Stimulated activated effector memory CD8-positive, alpha-beta T cell treated with anti-CD3 and anti-CD28 coated beads, Interleukin-12 subunit alpha, Interleukin-12 subunit beta, amount 100 ng/mL, for 72 hours (primary cell): ENCODE data around the gene CACNG4.
A peak's percentile ranks its signal among the peaks of the same experiment; 100 is the strongest.
"Not testable (repeated sequence)": the region's sequence is repeated elsewhere in the genome, so short reads cannot be mapped to it uniquely, and the experiment has no call there.

Experiments used
- ATAC-seq: fragments of 150-1000 bp; cut with Tn5 transposase; 2 replicates; pipeline ENCODE4 v1.10.0; 2021
- DNase-seq, 2 donors: peaks; one replicate each; pipeline ENCODE4 v3.0.0; 2021 to 2022; ENCODE audit warnings: low spot score in 2 of 2
- H3K27ac Mint-ChIP-seq: one replicate; pipeline ENCODE4 v1.8.0; 2022; ENCODE audit warnings: mild to moderate bottlenecking, mixed read lengths
- H3K36me3 Mint-ChIP-seq: one replicate; pipeline ENCODE4 v1.8.0; 2022; ENCODE audit warnings: mild to moderate bottlenecking, mixed read lengths
- H3K4me1 Mint-ChIP-seq: one replicate; pipeline ENCODE4 v1.8.0; 2022; ENCODE audit warnings: mixed read lengths
- H3K4me3 Mint-ChIP-seq: one replicate; pipeline ENCODE4 v1.8.0; 2022; ENCODE audit warnings: mild to moderate bottlenecking, mixed read lengths
- H3K9me3 Mint-ChIP-seq: one replicate; pipeline ENCODE4 v1.8.0; 2022; ENCODE audit warnings: mixed read lengths

The CACNG4 gene

DNA sequence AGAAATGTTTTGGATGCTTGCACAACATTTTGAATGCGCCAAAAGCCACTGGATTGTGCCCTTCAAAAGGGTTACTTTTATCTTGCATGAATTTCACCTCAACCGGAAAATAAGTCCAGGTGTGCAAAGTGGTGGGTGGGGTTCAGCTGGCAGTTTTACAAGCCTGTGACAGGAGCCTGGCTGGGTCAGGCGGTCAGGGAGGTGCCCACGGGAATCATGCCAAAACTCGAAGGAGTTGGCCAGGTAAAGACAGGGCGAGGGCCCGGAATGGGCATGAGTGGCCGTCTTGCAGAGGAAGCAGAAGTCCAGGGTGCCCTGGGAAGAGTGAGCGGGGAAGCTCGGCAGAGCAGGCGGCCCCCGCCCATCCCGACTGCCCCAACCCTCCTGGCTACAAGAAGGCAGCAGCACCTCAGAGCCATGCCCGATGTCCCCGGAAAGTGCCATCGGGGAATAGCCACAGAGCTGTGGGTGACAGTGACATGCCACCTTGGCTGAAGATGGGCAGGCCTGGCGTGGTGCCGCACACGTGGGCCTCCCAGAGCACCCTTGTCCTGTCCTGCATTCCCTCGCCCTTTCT lies 60.8 kb downstream of the CACNG4 start:
- Mint-ChIP-seq H3K4me1 (no peaks in the 10 kb centered on the region), H3K4me3 (no peak overlapping the region), H3K36me3 (no peaks in the 10 kb centered on the region), H3K27ac (no peak overlapping the region), H3K9me3 (no peaks in the 10 kb centered on the region)
- DNase-seq: no peak
- ATAC-seq: no peak

DNA sequence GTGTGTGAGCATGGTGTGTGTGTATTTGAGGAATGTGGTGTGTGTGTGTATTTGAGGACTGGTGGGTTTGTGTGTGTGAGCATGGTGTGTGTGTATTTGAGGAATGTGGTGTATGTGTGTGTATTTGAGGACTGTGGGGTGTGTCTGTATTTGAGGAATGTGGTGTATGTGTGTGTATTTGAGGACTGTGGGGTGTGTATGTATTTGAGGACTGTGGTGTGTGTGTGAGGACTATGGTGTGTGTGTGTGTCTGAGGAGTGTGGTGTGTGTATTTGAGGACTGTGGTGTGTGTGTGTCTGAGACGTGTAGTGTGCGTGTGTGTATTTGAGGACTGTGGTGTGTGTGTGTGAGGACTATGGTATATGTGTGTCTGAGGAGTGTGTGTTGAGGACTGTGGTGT lies 61.8 kb downstream of the CACNG4 start:
- H3K36me3 Mint-ChIP-seq: no peaks in the 10 kb centered on the region
- H3K9me3 Mint-ChIP-seq: no peaks in the 10 kb centered on the region
- no peak overlapping the region for H3K4me3 Mint-ChIP-seq
- DNase-seq (no peak), ATAC-seq (no peak)
- H3K4me1 Mint-ChIP-seq: no peaks in the 10 kb centered on the region
- H3K27ac Mint-ChIP-seq: no peak overlapping the region

DNA sequence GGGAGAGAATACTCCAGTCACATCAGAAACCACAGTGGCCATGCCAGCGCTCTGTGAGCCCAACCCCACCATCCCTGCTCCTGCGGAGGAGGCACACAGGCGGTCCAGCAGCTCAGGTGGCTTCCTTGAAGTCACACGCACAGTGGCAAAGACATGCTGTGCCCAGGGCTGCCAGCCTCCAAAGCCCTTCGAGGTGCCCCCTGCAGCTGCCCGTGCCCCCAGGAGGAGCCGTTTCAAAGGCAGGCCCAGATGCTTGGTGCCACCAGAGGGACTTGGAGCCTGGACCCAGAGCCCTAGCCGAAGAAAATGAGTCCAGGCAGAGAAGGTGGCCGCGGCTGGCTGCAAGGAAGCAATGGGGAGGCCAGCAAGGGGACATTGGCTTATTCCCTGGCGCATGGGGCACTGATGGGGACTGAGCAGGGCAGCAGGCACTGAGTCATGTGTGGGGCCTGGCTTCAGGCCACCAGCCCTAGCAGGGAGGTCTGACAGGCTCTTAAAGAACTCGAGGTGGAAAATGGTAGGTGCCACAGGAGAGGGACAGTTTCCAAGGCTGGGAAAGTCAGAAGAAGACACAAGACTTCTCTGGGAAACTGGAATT lies 62.6 kb downstream of the CACNG4 start:
- ATAC-seq: no peak
- H3K36me3 Mint-ChIP-seq: no peaks in the 10 kb centered on the region

DNA sequence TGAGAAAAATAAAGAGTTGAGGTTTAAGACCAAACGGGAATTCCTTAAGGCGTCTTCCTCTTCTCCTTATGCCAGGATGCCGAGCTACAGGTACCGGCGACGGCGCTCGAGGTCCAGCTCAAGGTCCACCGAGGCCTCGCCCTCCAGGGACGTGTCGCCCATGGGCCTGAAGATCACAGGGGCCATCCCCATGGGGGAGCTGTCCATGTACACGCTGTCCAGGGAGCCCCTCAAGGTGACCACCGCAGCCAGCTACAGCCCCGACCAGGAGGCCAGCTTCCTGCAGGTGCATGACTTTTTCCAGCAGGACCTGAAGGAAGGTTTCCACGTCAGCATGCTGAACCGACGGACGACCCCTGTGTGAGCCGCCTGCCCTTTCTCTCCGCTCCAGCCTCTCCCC lies 66.1 kb downstream of the CACNG4 start:
- no peak for ATAC-seq
- DNase-seq: no peak
- H3K4me3 Mint-ChIP-seq: no peak overlapping the region
- H3K36me3 Mint-ChIP-seq: no peaks in the 10 kb centered on the region
- no peaks in the 10 kb centered on the region for H3K9me3 Mint-ChIP-seq
- no peak overlapping the region for H3K27ac Mint-ChIP-seq
- H3K4me1 Mint-ChIP-seq: peaks cover 4% of the 10 kb centered on the region

More for the DNA sequence above, 62.6 kb downstream of the CACNG4 start:
- Mint-ChIP-seq H3K4me3 (no peak overlapping the region), H3K9me3 (no peaks in the 10 kb centered on the region), H3K4me1 (no peaks in the 10 kb centered on the region), H3K27ac (no peak overlapping the region)
- no peak for DNase-seq

DNA sequence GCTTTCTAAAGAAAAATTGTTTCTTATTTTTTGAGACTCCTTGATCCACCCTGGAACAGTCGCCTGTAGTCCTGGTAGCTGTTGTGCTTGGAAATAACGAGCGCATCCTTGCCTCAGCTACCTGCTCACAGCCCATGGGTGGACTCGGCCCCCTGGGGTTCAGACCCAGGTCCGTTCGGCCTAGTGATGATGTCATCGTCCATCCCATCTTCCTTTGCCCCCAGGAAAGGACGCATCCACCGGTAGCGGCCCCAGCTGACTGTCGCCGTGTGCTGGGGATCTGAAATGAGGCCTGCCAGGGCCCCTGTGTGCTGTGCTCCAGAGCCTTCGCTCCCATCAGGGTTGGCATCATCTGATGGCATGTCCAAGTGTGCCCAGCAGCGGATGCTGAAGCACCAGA lies 67.9 kb downstream of the CACNG4 start:
- Mint-ChIP-seq H3K9me3 (no peaks in the 10 kb centered on the region), H3K27ac (no peak overlapping the region), H3K4me3 (no peak overlapping the region), H3K4me1 (peaks cover 6% of the 10 kb centered on the region), H3K36me3 (no peaks in the 10 kb centered on the region)
- DNase-seq: no peak
- ATAC-seq: no peak

DNA sequence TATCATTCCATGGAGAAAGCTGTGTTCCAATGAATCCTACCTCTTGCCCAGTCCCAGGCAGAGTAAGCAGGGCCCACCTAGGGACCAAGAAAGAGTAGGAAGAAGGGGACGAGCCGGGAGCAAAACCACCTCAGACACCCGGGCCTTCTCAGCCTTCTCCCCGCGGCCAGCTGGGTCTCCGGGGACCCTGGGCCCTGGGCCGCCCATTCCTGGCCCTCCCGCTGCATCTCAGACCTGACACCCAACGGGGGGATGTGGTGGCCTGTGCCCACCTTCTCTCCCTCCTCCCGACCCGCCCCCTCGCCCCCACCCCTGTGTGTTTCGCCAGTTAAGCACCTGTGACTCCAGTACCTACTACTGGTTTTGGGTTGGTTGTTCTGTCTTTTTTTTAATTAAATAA lies 68.5 kb downstream of the CACNG4 start:
- H3K27ac Mint-ChIP-seq: no peak overlapping the region
- H3K36me3 Mint-ChIP-seq: no peaks in the 10 kb centered on the region
- H3K4me1 Mint-ChIP-seq: peaks cover 6% of the 10 kb centered on the region
- DNase-seq: no peak
- H3K9me3 Mint-ChIP-seq: no peaks in the 10 kb centered on the region
- ATAC-seq: no peak
- no peak overlapping the region for H3K4me3 Mint-ChIP-seq

DNA sequence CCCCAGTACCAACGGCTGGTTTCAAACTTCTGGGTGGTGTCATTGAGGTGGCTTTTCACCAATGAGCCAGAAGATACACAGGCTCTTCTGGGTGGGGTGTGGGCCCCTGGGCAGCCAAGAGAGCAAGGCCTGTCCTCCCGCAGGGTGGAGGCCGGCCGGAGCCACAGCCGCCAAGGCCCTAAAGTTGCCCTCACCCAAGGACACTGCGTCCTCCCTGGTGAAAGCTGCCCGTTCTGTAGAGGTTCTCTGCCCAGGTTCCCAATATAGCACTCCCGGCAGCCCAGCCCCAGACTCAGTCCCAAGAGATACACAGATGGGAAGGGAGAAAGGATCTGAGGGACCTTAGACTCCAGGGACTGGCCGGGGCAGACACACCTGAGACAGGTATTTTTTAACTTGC lies 69.1 kb downstream of the CACNG4 start:
- no peaks in the 10 kb centered on the region for H3K36me3 Mint-ChIP-seq

DNA sequence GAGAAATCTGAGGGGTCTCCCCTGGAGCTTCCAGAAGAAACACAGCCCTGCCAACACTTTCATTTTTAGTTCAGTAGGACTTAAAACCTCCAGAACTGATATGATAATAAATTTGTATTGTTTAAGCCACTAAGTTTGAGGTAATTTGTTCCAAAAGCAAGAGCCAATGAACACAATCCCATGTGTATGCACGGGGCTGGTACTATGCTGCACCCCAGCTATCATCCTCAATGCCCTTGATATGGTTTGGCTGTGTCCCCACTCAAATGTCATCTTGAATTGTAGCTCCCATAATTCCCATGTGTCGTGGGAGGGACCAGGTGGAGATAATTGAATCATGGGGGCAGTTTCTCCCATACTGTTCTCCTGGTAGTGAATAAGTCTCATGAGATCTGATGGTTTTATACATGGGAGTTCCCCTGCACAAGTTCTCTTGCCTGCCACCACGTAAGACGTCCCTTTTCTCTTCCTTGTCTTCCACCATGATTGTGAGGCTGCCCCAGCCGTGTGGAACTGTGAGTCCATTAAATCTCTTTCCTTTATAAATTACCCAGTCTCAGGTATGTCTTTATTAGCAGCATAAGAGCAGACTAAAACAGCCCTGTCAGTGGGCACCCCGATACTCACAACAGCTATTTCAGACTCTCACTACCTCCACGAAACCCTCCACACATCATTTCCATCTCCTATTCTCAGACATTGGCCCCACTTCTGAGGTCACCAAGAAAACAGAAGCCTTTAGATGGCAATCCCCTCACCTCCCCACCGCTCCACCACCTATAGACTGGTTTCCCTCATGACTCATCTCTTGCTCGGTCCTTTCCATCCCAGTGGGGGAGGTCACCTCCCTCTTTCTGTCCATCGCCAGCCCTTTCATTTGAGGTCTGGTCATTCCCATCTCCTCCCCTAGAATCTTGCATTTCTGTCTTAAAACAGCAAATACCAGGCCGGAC lies 70.9 kb downstream of the CACNG4 start:
- Mint-ChIP-seq H3K9me3 (no peaks in the 10 kb centered on the region), H3K27ac (no peak overlapping the region), H3K4me1 (peaks cover 6% of the 10 kb centered on the region), H3K4me3 (peak overlapping the region; percentile 2), H3K36me3 (no peaks in the 10 kb centered on the region)
- ATAC-seq (peak; percentile 70), DNase-seq (peak in 1 of 2 donors; percentile 52)

More for the DNA sequence above, 69.1 kb downstream of the CACNG4 start:
- no peaks in the 10 kb centered on the region for H3K9me3 Mint-ChIP-seq
- DNase-seq (no peak), ATAC-seq (no peak)
- H3K4me1 Mint-ChIP-seq: peaks cover 6% of the 10 kb centered on the region
- H3K27ac Mint-ChIP-seq: no peak overlapping the region
- no peak overlapping the region for H3K4me3 Mint-ChIP-seq

DNA sequence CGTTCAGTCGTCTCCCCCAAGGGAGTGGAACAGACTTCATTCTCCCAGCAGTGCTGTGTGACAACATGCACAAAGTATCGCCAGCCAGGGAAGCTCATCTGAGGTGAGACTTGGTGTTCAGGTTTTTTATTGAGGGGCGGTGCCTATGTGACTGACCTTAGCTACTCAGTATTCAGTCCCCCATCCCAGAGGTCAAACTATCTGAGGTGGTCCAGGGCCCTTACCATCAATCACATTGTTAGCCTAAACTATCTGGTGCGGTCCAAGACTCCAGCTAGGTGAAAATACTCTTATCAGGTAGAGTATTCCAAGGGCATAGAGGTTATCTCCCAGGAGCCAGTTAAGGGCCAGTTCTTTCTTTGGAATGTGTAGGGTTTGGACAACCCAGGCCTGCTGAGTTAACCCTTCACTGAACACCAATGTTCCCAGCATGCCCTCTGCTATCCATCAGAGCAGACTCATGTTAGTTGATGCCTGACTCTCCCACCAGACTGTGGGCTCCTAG lies 74.4 kb downstream of the CACNG4 start:
- Mint-ChIP-seq H3K4me3 (no peak overlapping the region), H3K36me3 (no peaks in the 10 kb centered on the region), H3K9me3 (no peaks in the 10 kb centered on the region), H3K27ac (no peak overlapping the region), H3K4me1 (peaks cover 6% of the 10 kb centered on the region)
- no peak for DNase-seq
- no peak for ATAC-seq

DNA sequence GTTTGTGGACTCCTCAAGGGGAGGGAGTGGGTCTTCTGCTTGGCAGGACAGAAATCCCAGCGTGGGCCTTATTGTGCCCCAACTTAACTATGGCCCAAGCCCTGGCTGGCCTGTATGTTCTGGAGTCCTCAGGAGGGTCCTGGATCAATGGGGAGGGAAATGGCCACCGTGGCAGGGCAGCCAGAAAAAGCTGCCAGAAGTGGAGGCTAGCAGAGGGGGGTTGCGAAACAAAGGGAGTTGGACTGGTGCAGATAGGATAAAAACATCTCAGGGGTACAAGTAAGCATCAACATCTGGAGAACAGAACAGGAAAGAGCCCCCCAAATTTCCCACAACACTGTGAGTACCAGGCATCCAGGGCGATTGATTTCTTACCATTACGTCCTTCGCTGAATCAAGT lies 76.1 kb downstream of the CACNG4 start:
- H3K36me3 Mint-ChIP-seq: no peaks in the 10 kb centered on the region
- H3K9me3 Mint-ChIP-seq: no peaks in the 10 kb centered on the region
- H3K4me3 Mint-ChIP-seq: no peak overlapping the region
- no peak for ATAC-seq
- H3K4me1 Mint-ChIP-seq: peaks cover 2% of the 10 kb centered on the region
- no peak overlapping the region for H3K27ac Mint-ChIP-seq
- DNase-seq: no peak

DNA sequence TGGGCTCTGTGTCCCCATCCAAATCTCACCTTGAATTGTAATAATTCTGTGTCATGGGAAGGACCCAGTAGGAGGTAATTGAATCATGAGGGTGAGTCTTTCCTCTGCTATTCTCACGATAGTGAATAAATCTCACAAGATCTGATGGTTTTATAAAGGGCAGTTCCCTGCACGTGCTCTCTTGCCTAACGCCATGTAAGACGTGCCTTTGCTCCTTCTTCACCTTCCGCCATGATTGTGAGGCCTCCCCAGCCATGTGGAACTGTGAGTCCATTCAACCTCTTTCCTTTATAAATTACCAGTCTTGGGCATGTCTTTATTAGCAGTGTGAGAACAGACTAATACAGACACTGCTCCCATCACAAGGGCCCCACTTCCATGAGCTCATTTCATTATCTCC lies 76.6 kb downstream of the CACNG4 start:
- H3K9me3 Mint-ChIP-seq, H3K4me1 Mint-ChIP-seq, DNase-seq, H3K36me3 Mint-ChIP-seq, H3K27ac Mint-ChIP-seq, ATAC-seq, H3K4me3 Mint-ChIP-seq: not testable (repeated sequence)

DNA sequence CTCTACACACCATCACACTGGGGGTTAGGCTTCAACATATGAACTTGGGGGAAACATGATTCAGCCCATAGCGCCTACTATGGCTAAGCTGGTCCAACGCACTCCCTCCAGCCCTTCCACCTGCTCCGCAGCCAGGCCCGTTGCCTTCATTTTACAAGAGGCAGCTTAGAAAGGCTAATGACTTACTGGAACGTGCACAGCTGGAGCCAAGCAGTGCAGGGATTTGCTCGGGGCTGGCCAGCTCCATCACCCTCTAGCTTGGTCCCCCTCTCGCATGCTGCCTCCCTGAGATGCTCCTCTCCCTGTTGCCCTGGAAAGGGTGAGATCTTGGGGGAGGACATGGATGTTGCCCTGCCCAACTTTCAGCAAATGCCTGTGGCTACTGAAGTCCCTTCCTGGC lies 77.0 kb downstream of the CACNG4 start:
- DNase-seq (no peak), ATAC-seq (no peak)
- Mint-ChIP-seq H3K27ac (no peak overlapping the region), H3K9me3 (no peaks in the 10 kb centered on the region), H3K4me1 (no peaks in the 10 kb centered on the region), H3K36me3 (no peaks in the 10 kb centered on the region), H3K4me3 (no peak overlapping the region)

DNA sequence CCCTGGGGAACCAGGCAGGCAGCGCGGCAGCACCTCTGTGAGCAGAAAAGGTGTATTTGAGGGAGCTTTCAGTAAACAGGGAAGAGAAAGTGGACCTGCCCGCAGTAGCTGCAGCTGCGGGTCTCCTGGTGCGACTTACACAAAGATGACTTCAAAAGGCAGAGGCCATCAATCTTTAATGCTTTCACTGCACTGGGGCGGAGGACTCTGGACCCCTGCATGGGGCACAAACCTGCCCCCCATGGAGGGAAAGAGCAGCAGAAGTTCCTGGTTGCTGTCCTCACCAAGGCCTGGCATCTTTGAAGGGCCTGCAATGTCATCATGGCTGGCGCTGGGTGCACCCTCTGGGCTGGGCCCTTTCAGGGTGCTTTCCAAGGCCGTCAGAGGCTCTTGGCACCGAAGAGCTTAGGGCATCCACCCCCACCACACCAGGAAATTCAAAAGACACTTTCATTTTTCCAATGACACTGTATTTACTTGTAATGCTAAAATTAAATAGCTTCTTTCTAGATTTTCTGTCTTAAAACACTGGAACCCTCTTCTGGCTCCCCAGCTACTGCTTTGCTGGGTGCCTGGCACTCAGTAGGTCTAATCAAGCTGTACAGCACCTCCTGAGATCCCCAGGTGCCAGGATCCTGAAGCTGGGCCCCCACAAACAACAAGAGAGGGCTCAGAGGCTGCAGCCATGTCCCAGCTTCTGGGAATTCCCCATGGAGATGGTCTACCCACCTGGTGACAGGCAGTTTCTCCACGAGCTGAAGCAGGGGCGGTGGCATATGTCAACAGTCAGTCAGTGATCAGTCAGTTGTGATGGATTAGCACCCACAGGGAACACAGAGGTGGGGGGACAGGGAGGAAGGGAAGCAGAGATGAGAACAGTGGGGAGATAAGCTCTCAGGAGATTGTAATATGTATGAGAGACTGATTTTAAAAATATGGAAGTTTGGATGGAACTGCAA lies 77.7 kb downstream of the CACNG4 start:
- Mint-ChIP-seq H3K9me3 (no peaks in the 10 kb centered on the region), H3K4me3 (no peak overlapping the region), H3K27ac (no peak overlapping the region), H3K36me3 (no peaks in the 10 kb centered on the region), H3K4me1 (no peaks in the 10 kb centered on the region)
- ATAC-seq (no peak), DNase-seq (no peak)

DNA sequence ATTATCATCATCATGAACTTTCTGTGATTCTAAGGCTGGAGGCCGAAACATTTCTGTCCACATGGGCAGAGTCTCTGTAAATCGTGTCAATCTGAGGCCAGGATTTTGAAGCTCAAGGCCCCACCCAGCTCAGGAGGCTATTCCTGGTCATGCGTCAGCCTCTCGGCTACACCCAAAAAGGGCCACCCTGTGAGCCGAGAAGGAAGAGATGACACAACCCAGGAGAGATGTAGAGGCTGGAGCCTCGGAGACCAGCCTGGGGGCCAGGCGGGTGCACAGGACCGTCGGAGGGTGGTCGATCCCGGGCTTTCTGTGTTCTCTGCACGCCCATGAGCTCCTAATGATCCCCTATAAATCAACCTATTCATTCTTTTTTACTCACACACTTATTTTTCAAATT lies 78.8 kb downstream of the CACNG4 start:
- Mint-ChIP-seq H3K4me1 (no peaks in the 10 kb centered on the region), H3K27ac (no peak overlapping the region), H3K4me3 (no peak overlapping the region), H3K9me3 (peaks cover 1% of the 10 kb centered on the region), H3K36me3 (no peaks in the 10 kb centered on the region)
- DNase-seq: no peak
- ATAC-seq: no peak
